Type B pancreatic cell (in vitro differentiated cells): Measurements from ENCODE around the gene THRAP3. TPM values are rescaled to one million over a fixed set of nuclear protein-coding genes. Genes with fewer than 3 reads are reported as not detected.

Source experiments
- DNase-seq: peaks from one replicate; pipeline ENCODE4 v3.0.0; 2021; ENCODE audit warnings: mixed read lengths; ENCODE audit not compliant: unreplicated experiment; ENCODE audit errors: extremely low spot score
- H3K27ac Mint-ChIP-seq: 2 replicates; pipeline ENCODE4 v1.8.0; 2021; ENCODE audit warnings: mild to moderate bottlenecking, mixed read lengths
- H3K27me3 Mint-ChIP-seq: 2 replicates; pipeline ENCODE4 v1.8.0; 2021; ENCODE audit warnings: mixed read lengths
- H3K36me3 Mint-ChIP-seq: 2 replicates; pipeline ENCODE4 v1.8.0; 2021; ENCODE audit warnings: mixed read lengths
- H3K4me1 Mint-ChIP-seq: one replicate; pipeline ENCODE4 v1.8.0; 2021; ENCODE audit warnings: mixed read lengths; ENCODE audit not compliant: unreplicated experiment
- H3K4me3 Mint-ChIP-seq: 2 replicates; pipeline ENCODE4 v1.8.0; 2021; ENCODE audit warnings: mild to moderate bottlenecking, mixed read lengths
- H3K9me3 Mint-ChIP-seq: 2 replicates; pipeline ENCODE4 v1.8.0; 2021; ENCODE audit warnings: mixed read lengths
- CTCF ChIP-seq: fragments of 200-600 bp; sonication (generic); conservative IDR thresholded peaks from 2 replicates; pipeline ENCODE4 v1.5.0; 2021; ENCODE audit warnings: antibody characterized with exemption, mild to moderate bottlenecking
- total RNA-seq: library from RNA; stranded (reverse); gene quantifications from 2 replicates; pipeline ENCODE4 v1.2.1, GENCODE V29; 2021; ENCODE audit warnings: low replicate concordance

The THRAP3 gene
- total RNA-seq, 1 donor from 2014 or later: 135 TPM

- H3K36me3 Mint-ChIP-seq: no peaks in the 10 kb centered on the region
- H3K4me3 Mint-ChIP-seq: peak overlapping the region; percentile 55
- H3K9me3 Mint-ChIP-seq: peaks cover 3% of the 10 kb centered on the region
- peaks cover 33% of the 10 kb centered on the region for H3K4me1 Mint-ChIP-seq
- TF ChIP-seq CTCF: no peak
- peaks cover 15% of the 10 kb centered on the region for H3K27me3 Mint-ChIP-seq
- H3K27ac Mint-ChIP-seq: peak overlapping the region; percentile 75
- DNase-seq: no peak
These were observed 103.3 kb downstream of the THRAP3 start for GRCh38 chr1:36327421-36328087.

- H3K9me3 Mint-ChIP-seq: peaks cover 5% of the 10 kb centered on the region
- H3K27me3 Mint-ChIP-seq: peaks cover 17% of the 10 kb centered on the region
- no peak overlapping the region for H3K4me3 Mint-ChIP-seq
- H3K4me1 Mint-ChIP-seq: peaks cover 33% of the 10 kb centered on the region
- no peak for TF ChIP-seq CTCF
- H3K36me3 Mint-ChIP-seq: no peaks in the 10 kb centered on the region
- no peak overlapping the region for H3K27ac Mint-ChIP-seq
- no peak for DNase-seq
These were observed 103.8 kb downstream of the THRAP3 start for GRCh38 chr1:36328088-36328480.

GRCh38 chr1:36328713-36329112 is 104.5 kb downstream of the THRAP3 start:
- Mint-ChIP-seq H3K9me3 (peaks cover 5% of the 10 kb centered on the region), H3K4me1 (peaks cover 33% of the 10 kb centered on the region), H3K36me3 (no peaks in the 10 kb centered on the region), H3K27ac (no peak overlapping the region), H3K27me3 (peaks cover 17% of the 10 kb centered on the region), H3K4me3 (no peak overlapping the region)
- DNase-seq: no peak
- no peak for TF ChIP-seq CTCF

GRCh38 chr1:36329817-36330216 is 105.6 kb downstream of the THRAP3 start:
- no peak overlapping the region for H3K27ac Mint-ChIP-seq
- H3K4me3 Mint-ChIP-seq: no peak overlapping the region
- no peaks in the 10 kb centered on the region for H3K36me3 Mint-ChIP-seq
- H3K9me3 Mint-ChIP-seq: peaks cover 5% of the 10 kb centered on the region
- peaks cover 17% of the 10 kb centered on the region for H3K27me3 Mint-ChIP-seq
- no peak for TF ChIP-seq CTCF
- H3K4me1 Mint-ChIP-seq: peaks cover 26% of the 10 kb centered on the region
- no peak for DNase-seq

GRCh38 chr1:36330940-36331339 is 106.7 kb downstream of the THRAP3 start:
- H3K9me3 Mint-ChIP-seq: peaks cover 5% of the 10 kb centered on the region
- no peak overlapping the region for H3K27ac Mint-ChIP-seq
- no peak overlapping the region for H3K4me3 Mint-ChIP-seq
- H3K4me1 Mint-ChIP-seq: peaks cover 22% of the 10 kb centered on the region
- H3K36me3 Mint-ChIP-seq: no peaks in the 10 kb centered on the region
- H3K27me3 Mint-ChIP-seq: peaks cover 17% of the 10 kb centered on the region
- DNase-seq: no peak
- TF ChIP-seq CTCF: no peak
